GM19438 (cell line): ENCODE results near the gene B3GALNT1.

Experiments used
- ATAC-seq: cut with Tn5 transposase; IDR thresholded peaks from one replicate; pipeline ENCODE4 v1.9.1; 2021; ENCODE audit warnings: low read depth; ENCODE audit not compliant: unreplicated experiment

B3GALNT1 gene

GRCh38 chr3:161034913-161035550, 70.1 kb downstream of the B3GALNT1 start:
- peak; percentile 83 for ATAC-seq
